Activated naive CD4-positive, alpha-beta T cell treated with anti-CD3 and anti-CD28 coated beads, Interleukin-2, amount 10 ng/mL, durations not matched to agents 7 days and 5 days (primary cell): ENCODE data around the gene RIPOR2.
A peak's percentile ranks its signal among the peaks of the same experiment; 100 is the strongest.

Experiments
- CTCF ChIA-PET: fragments of 350-600 bp; sonication (Branson Sonifier 250); formaldehyde crosslinking; loops from one replicate; lab custom pipeline; 2021; ENCODE audit warnings: antibody characterized with exemption; lab: Charles Lee
- DNase-seq: peaks from one replicate; pipeline ENCODE4 v3.0.0-alpha.2; 2020
- H3K27ac Mint-ChIP-seq: one replicate; pipeline ENCODE4 v1.8.0; 2021; ENCODE audit warnings: mild to moderate bottlenecking, moderate library complexity, mixed read lengths
- H3K27me3 Mint-ChIP-seq: one replicate; pipeline ENCODE4 v1.8.0; 2021; ENCODE audit warnings: mild to moderate bottlenecking, mixed read lengths
- H3K36me3 Mint-ChIP-seq: one replicate; pipeline ENCODE4 v1.8.0; 2021; ENCODE audit warnings: mixed read lengths
- H3K4me1 Mint-ChIP-seq: one replicate; pipeline ENCODE4 v1.8.0; 2021; ENCODE audit warnings: mixed read lengths
- H3K4me3 Mint-ChIP-seq: one replicate; pipeline ENCODE4 v1.8.0; 2021; ENCODE audit warnings: mild to moderate bottlenecking, moderate library complexity, mixed read lengths
- H3K9me3 Mint-ChIP-seq: one replicate; pipeline ENCODE4 v1.8.0; 2021; ENCODE audit warnings: mixed read lengths

RIPOR2 gene

GRCh38 chr6:24864343-24864742, 71.4 kb downstream of the RIPOR2 start:
- Mint-ChIP-seq H3K4me1 (peaks cover 89% of the 10 kb centered on the region), H3K9me3 (no peaks in the 10 kb centered on the region), H3K27me3 (no peaks in the 10 kb centered on the region), H3K27ac (peak overlapping the region; percentile 83), H3K4me3 (no peak overlapping the region), H3K36me3 (peaks cover 89% of the 10 kb centered on the region)
- DNase-seq, result no peak
- CTCF ChIA-PET, result interaction anchor here (0.6 to 1.3 kb wide), 4 partner anchors 8 to 163 kb away, joined by 3 to 7 read pairs (median 4); no protein-coding TSS in a partner anchor

GRCh38 chr6:24861934-24862333, 73.8 kb downstream of the RIPOR2 start:
- H3K4me1 Mint-ChIP-seq, result peaks cover 94% of the 10 kb centered on the region
- H3K27me3 Mint-ChIP-seq, result no peaks in the 10 kb centered on the region
- CTCF ChIA-PET, result interaction anchor here (0.6 to 1.7 kb wide), 5 partner anchors 26 to 156 kb away, joined by 3 to 7 read pairs (median 3); no protein-coding TSS in a partner anchor
- peak overlapping the region; percentile 86 for H3K27ac Mint-ChIP-seq
- DNase-seq, result no peak
- H3K9me3 Mint-ChIP-seq, result no peaks in the 10 kb centered on the region
- peaks cover 91% of the 10 kb centered on the region for H3K36me3 Mint-ChIP-seq
- H3K4me3 Mint-ChIP-seq, result no peak overlapping the region

DNA sequence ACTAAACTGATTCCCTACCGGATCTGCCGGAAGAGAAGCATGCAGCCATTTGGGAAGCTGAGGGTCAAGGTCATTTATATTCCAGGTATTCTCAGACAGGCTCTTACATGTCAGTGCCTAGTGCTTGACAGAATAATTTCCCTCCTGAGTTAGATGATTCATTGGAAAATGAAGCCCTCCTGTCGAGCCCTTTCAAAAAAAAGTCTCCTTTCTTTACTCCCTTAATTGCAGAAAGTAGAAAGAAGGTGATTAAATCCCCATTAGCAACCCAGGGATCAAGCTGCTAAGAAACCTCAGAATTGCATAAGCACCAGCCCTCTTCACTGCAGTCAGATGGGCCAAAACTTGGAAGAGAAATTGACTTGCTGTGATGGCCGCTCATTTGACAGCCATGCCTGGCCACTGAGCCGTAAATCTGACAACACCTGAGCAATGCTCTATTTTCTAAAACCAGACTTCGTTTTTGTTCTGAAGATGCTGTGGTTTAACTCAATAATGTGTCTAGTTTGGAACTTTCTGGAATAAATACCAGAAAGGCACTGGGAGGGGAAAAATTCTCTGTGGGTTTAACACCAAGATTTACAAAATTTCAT, 76.1 kb downstream of the RIPOR2 start:
- Mint-ChIP-seq H3K36me3 (peaks cover 89% of the 10 kb centered on the region), H3K27ac (peak overlapping the region; percentile 97), H3K27me3 (no peaks in the 10 kb centered on the region), H3K4me3 (peak overlapping the region; percentile 49), H3K9me3 (no peaks in the 10 kb centered on the region), H3K4me1 (peaks cover 91% of the 10 kb centered on the region)
- DNase-seq, result no peak
- CTCF ChIA-PET, result interaction anchor here (0.9 to 7.4 kb wide), 8 partner anchors 40 to 211 kb away, joined by 3 to 139 read pairs (median 6); partner anchors contain the start of gene RIPOR2

GRCh38 chr6:24859132-24859531, 76.6 kb downstream of the RIPOR2 start:
- peak overlapping the region; percentile 49 for H3K4me3 Mint-ChIP-seq
- CTCF ChIA-PET, result interaction anchor here (1.5 to 7.4 kb wide), 5 partner anchors 51 to 167 kb away, joined by 4 to 139 read pairs (median 63); partner anchors contain the start of gene RIPOR2
- H3K27me3 Mint-ChIP-seq, result no peaks in the 10 kb centered on the region
- peaks cover 87% of the 10 kb centered on the region for H3K36me3 Mint-ChIP-seq
- H3K9me3 Mint-ChIP-seq, result no peaks in the 10 kb centered on the region
- H3K4me1 Mint-ChIP-seq, result peaks cover 86% of the 10 kb centered on the region
- H3K27ac Mint-ChIP-seq, result peak overlapping the region; percentile 97
- DNase-seq, result no peak

DNA sequence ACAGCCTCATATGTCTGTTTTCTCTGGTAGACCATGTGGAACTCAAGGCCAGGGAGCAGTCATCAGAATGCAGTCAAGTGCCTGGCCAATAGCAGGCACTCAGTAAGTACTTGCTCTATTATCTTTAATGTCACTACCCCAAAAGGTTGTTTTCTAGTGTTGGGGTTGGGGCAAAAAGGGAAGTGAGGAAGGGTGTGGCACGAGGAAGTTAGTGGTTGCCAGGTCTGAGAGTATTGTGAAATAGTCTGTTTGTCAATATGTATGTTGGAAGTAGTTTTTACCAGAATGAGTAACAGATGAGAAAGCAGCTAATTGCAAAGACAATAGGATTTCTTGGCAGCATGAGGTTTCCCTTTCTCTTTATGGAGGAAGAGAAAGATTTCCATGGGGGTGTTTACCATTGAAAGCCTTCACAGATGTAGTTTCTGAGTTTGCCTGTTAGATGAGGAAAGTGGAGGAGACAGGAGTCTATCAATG, 77.5 kb downstream of the RIPOR2 start:
- no peaks in the 10 kb centered on the region for H3K27me3 Mint-ChIP-seq
- CTCF ChIA-PET, result interaction anchor here (1.2 to 7.4 kb wide), 6 partner anchors 45 to 168 kb away, joined by 4 to 139 read pairs (median 46); partner anchors contain the start of gene RIPOR2
- H3K9me3 Mint-ChIP-seq, result no peaks in the 10 kb centered on the region
- peak; percentile 70 for DNase-seq
- H3K4me3 Mint-ChIP-seq, result peak overlapping the region; percentile 49
- peaks cover 78% of the 10 kb centered on the region for H3K4me1 Mint-ChIP-seq
- peak overlapping the region; percentile 97 for H3K27ac Mint-ChIP-seq
- H3K36me3 Mint-ChIP-seq, result peaks cover 88% of the 10 kb centered on the region

- Mint-ChIP-seq H3K4me3 (peak overlapping the region; percentile 40), H3K9me3 (no peaks in the 10 kb centered on the region), H3K36me3 (peaks cover 87% of the 10 kb centered on the region), H3K27ac (peak overlapping the region; percentile 97), H3K4me1 (peaks cover 67% of the 10 kb centered on the region), H3K27me3 (no peaks in the 10 kb centered on the region)
- CTCF ChIA-PET, result interaction anchor here (0.8 to 7.4 kb wide), 24 partner anchors 10 to 214 kb away, joined by 3 to 139 read pairs (median 5); partner anchors contain the start of gene RIPOR2
- no peak for DNase-seq
Measured at GRCh38 chr6:24856901-24857670, 78.7 kb downstream of the RIPOR2 start.

DNA sequence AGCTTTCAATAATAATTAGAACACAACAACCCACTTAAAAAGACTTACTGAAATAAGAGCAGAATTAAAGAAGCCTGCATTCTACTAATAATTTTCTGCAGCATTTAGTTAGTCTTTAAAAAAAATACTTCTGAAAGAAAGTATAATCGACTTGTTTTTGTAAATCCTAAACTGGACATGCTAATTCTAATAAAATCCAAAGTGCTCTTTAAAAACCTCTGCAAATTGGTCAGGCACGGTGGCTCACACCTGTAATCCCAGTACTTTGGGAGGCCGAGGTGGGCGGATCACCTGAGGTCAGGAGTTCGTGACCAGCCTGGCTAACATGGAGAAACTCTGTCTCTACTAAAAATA, 79.5 kb downstream of the RIPOR2 start:
- Mint-ChIP-seq H3K36me3 (peaks cover 84% of the 10 kb centered on the region), H3K27ac (peak overlapping the region; percentile 97), H3K27me3 (no peaks in the 10 kb centered on the region), H3K9me3 (no peaks in the 10 kb centered on the region), H3K4me3 (peak overlapping the region; percentile 40), H3K4me1 (peaks cover 59% of the 10 kb centered on the region)
- DNase-seq, result no peak
- CTCF ChIA-PET, result interaction anchor here (0.7 to 7.4 kb wide), 25 partner anchors 9 to 229 kb away, joined by 3 to 139 read pairs (median 5); partner anchors contain the start of gene RIPOR2

GRCh38 chr6:24855395-24856245, 80.1 kb downstream of the RIPOR2 start:
- peaks cover 83% of the 10 kb centered on the region for H3K36me3 Mint-ChIP-seq
- H3K27me3 Mint-ChIP-seq, result no peaks in the 10 kb centered on the region
- peak overlapping the region; percentile 97 for H3K27ac Mint-ChIP-seq
- peak; percentile 75 for DNase-seq
- no peaks in the 10 kb centered on the region for H3K9me3 Mint-ChIP-seq
- no peak overlapping the region for H3K4me3 Mint-ChIP-seq
- CTCF ChIA-PET, result interaction anchor here (0.6 to 7.4 kb wide), 26 partner anchors 9 to 230 kb away, joined by 3 to 139 read pairs (median 4); partner anchors contain the start of gene RIPOR2
- peaks cover 52% of the 10 kb centered on the region for H3K4me1 Mint-ChIP-seq

DNA sequence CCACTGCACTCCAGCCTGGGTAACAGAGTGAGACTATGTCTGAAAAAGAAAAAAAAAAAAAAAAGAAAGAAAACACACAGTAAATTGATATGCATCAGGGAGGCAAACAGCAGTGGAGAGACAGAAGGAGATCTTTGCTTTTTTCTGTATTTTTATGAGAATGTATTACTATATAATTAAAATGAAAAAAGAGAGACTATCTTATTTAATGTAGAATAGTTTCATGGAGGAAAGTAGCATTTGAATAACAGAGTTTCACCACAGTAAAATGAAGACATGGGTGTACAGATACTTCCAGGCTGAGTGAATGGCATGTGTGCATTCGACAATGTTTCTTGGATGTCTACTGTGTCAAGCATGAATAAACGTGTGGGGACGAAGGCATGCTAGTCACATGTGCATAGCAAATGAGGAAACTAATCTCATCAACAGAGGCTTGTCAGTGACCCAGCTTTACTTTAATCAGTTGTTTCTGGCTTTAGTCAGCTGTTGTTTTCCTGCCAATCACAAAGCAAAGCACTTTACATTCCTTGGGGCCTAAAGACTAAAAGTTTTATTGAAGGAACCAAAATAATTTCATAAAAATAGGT, 81.6 kb downstream of the RIPOR2 start:
- CTCF ChIA-PET, result interaction anchor here (1.7 to 7.4 kb wide), 2 partner anchors 83 to 163 kb away, joined by 3 to 139 read pairs; no protein-coding TSS in a partner anchor
- peaks cover 83% of the 10 kb centered on the region for H3K36me3 Mint-ChIP-seq
- peaks cover 45% of the 10 kb centered on the region for H3K4me1 Mint-ChIP-seq

GRCh38 chr6:24851086-24851485, 84.7 kb downstream of the RIPOR2 start:
- Mint-ChIP-seq H3K4me3 (no peak overlapping the region), H3K27me3 (no peaks in the 10 kb centered on the region), H3K36me3 (peaks cover 84% of the 10 kb centered on the region), H3K9me3 (no peaks in the 10 kb centered on the region), H3K27ac (peak overlapping the region; percentile 65), H3K4me1 (peaks cover 27% of the 10 kb centered on the region)
- DNase-seq, result no peak
- CTCF ChIA-PET, result no interaction called here

More for the DNA sequence above, 81.6 kb downstream of the RIPOR2 start:
- DNase-seq, result no peak
- Mint-ChIP-seq H3K4me3 (no peak overlapping the region), H3K27ac (peak overlapping the region; percentile 73), H3K9me3 (no peaks in the 10 kb centered on the region), H3K27me3 (no peaks in the 10 kb centered on the region)

- H3K27ac Mint-ChIP-seq, result peak overlapping the region; percentile 69
- no peak overlapping the region for H3K4me3 Mint-ChIP-seq
- CTCF ChIA-PET, result interaction anchor here (0.7 to 0.8 kb wide), 2 partner anchors 16 to 168 kb away, joined by 3 to 4 read pairs; no protein-coding TSS in a partner anchor
- H3K9me3 Mint-ChIP-seq, result no peaks in the 10 kb centered on the region
- H3K27me3 Mint-ChIP-seq, result no peaks in the 10 kb centered on the region
- peaks cover 90% of the 10 kb centered on the region for H3K36me3 Mint-ChIP-seq
- no peak for DNase-seq
- peaks cover 24% of the 10 kb centered on the region for H3K4me1 Mint-ChIP-seq
Measured at GRCh38 chr6:24849713-24850112, 86.0 kb downstream of the RIPOR2 start.

DNA sequence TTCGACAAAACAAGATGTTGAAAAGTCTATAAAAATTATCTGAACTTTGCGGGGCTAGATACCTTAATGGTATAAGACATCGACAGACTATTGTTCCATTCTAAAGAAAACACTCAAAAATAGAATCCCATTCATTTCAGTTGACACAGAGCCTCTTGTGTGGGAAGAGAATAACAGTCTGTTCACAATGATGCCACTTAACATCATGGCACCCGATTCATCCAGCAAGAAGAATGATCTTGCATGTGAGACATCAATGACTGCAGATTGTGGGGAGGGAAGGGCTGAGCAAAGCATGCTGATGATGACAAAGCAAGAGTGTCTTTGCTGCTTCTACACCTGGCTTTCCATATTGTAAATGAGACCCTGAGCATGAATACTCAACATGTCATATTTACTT, 87.3 kb downstream of the RIPOR2 start:
- DNase-seq, result no peak
- CTCF ChIA-PET, result no interaction called here
- Mint-ChIP-seq H3K9me3 (no peaks in the 10 kb centered on the region), H3K4me3 (no peak overlapping the region), H3K27ac (peak overlapping the region; percentile 11), H3K27me3 (no peaks in the 10 kb centered on the region), H3K36me3 (peaks cover 90% of the 10 kb centered on the region), H3K4me1 (peaks cover 31% of the 10 kb centered on the region)

DNA sequence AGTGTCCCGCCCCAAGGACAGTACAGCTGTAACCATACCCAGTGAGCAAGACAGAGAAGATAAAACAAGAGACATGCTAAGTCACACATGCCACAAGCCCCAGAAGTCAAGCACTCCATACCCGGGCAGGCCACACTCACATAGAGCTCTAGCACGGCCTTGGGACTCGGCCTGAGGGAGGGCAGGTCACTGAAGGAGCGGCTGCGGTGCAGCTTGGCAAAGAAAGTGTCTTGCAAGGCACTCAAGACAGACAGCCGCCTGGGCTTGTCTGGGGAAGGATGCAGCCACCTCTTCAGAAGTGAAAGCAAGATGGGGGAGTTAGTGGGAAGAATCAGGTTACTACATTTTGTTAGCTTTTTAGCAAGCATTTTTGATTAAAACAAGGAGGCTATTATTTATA, 88.4 kb downstream of the RIPOR2 start:
- H3K9me3 Mint-ChIP-seq, result no peaks in the 10 kb centered on the region
- H3K27me3 Mint-ChIP-seq, result no peaks in the 10 kb centered on the region
- no peak for DNase-seq
- H3K36me3 Mint-ChIP-seq, result peaks cover 90% of the 10 kb centered on the region
- H3K27ac Mint-ChIP-seq, result peak overlapping the region; percentile 66
- peaks cover 41% of the 10 kb centered on the region for H3K4me1 Mint-ChIP-seq
- H3K4me3 Mint-ChIP-seq, result no peak overlapping the region
- CTCF ChIA-PET, result no interaction called here
